HEK293T (cell line): ENCODE measurements around the gene FANCI.

Source experiments
- ARNT ChIP-seq: fragments of 450-650 bp; IDR thresholded peaks from 2 replicates; pipeline ENCODE4 v1.6.1; 2017; ENCODE audit warnings: mild to moderate bottlenecking
- BHLHE40 ChIP-seq: fragments of 450-650 bp; IDR thresholded peaks from 2 replicates; pipeline ENCODE4 v1.6.1; 2016; ENCODE audit warnings: mild to moderate bottlenecking, moderate library complexity, borderline replicate concordance
- CTBP1 ChIP-seq: fragments of 450-650 bp; IDR thresholded peaks from 2 replicates; pipeline ENCODE4 v1.6.1; 2016; ENCODE audit warnings: borderline replicate concordance
- ELF4 ChIP-seq: fragments of 450-650 bp; IDR thresholded peaks from 2 replicates; pipeline ENCODE4 v1.6.1; 2017; ENCODE audit warnings: antibody characterized with exemption
- FOXA1 ChIP-seq: fragments of 450-650 bp; IDR thresholded peaks from 2 replicates; pipeline ENCODE4 v1.6.1; 2016; ENCODE audit warnings: mild to moderate bottlenecking
- FOXK2 ChIP-seq: fragments of 450-650 bp; IDR thresholded peaks from 2 replicates; pipeline ENCODE4 v1.6.1; 2016; ENCODE audit warnings: mild to moderate bottlenecking
- HDGF ChIP-seq: fragments of 450-650 bp; IDR thresholded peaks from 2 replicates; pipeline ENCODE4 v1.6.1; 2017; ENCODE audit warnings: antibody characterized with exemption, borderline replicate concordance
- NFRKB ChIP-seq: fragments of 450-650 bp; IDR thresholded peaks from 2 replicates; pipeline ENCODE4 v1.6.1; 2016; ENCODE audit warnings: mild to moderate bottlenecking, moderate library complexity
- SP1 ChIP-seq: fragments of 450-650 bp; IDR thresholded peaks from 2 replicates; pipeline ENCODE4 v1.6.1; 2017
- SUZ12 ChIP-seq: fragments of 450-650 bp; IDR thresholded peaks from 2 replicates; pipeline ENCODE4 v1.6.1; 2016; ENCODE audit warnings: mild to moderate bottlenecking
- TARDBP ChIP-seq: fragments of 450-650 bp; IDR thresholded peaks from 2 replicates; pipeline ENCODE4 v1.6.1; 2016
- ZNF384 ChIP-seq: fragments of 450-650 bp; IDR thresholded peaks from 2 replicates; pipeline ENCODE4 v1.6.1; 2016

GRCh38 chr15:89293012-89293411, 49.2 kb downstream of the FANCI start:
- TF ChIP-seq SUZ12 (no peak), SP1 (no peak), FOXA1 (no peak), BHLHE40 (no peak), FOXK2 (no peak), TARDBP (no peak), ELF4 (no peak), ARNT (no peak), NFRKB (no peak), ZNF384 (no peak), CTBP1 (no peak), HDGF (no peak)
